LNCaP clone FGC (cell line): ENCODE results near the gene ATG13.

Experiments used
- DNase-seq: peaks from one replicate; pipeline ENCODE4 v3.0.0-alpha.2; 2011; ENCODE audit warnings: low read depth
- H3K4me3 ChIP-seq: 2 replicates; pipeline ENCODE4 v1.5.1; 2011; ENCODE audit warnings: mild to moderate bottlenecking, low read depth, low read length, control low read depth
- CTCF ChIP-seq: IDR thresholded peaks from 2 replicates; pipeline ENCODE4 v1.5.1; 2012; ENCODE audit warnings: mild to moderate bottlenecking; ENCODE audit not compliant: control insufficient read depth, insufficient read depth; ENCODE audit errors: extremely low read depth

ATG13 gene

GRCh38 chr11:46718155-46719019, 101.0 kb downstream of the ATG13 start:
- no peak overlapping the region for H3K4me3 ChIP-seq
- peak; percentile 51 for DNase-seq
- TF ChIP-seq CTCF: no peak

GRCh38 chr11:46719048-46719542, 101.7 kb downstream of the ATG13 start, which contains the start of gene F2:
Gene F2 (plus strand): TSS chr11:46719213. CDS start chr11:46719236, 23 bp downstream.
- no peak for TF ChIP-seq CTCF

GRCh38 chr11:46719543-46720218, 102.3 kb downstream of the ATG13 start:
- DNase-seq: no peak
- no peak for TF ChIP-seq CTCF
- H3K4me3 ChIP-seq: no peak overlapping the region

More at GRCh38 chr11:46719048-46719542, 101.7 kb downstream of the ATG13 start, which contains the start of gene F2:
- no peak for DNase-seq
- H3K4me3 ChIP-seq: no peak within 1 kb of the TSS

GRCh38 chr11:46721286-46721685, 103.9 kb downstream of the ATG13 start:
- no peak for DNase-seq
- no peak overlapping the region for H3K4me3 ChIP-seq
- no peak for TF ChIP-seq CTCF

- DNase-seq: no peak
- TF ChIP-seq CTCF: no peak
- no peak overlapping the region for H3K4me3 ChIP-seq
Observed at GRCh38 chr11:46722566-46723358, 105.4 kb downstream of the ATG13 start.

GRCh38 chr11:46723359-46723680, 106.0 kb downstream of the ATG13 start:
- DNase-seq: no peak
- TF ChIP-seq CTCF: no peak
- H3K4me3 ChIP-seq: no peak overlapping the region
